Nephron progenitor cell (in vitro differentiated cells): Measurements from ENCODE around the gene ARMC8.

Experiments used
- DNase-seq: peaks from one replicate; pipeline ENCODE4 v3.0.0; 2021
- H3K27ac Mint-ChIP-seq: 2 replicates; pipeline ENCODE4 v1.8.0; 2021; ENCODE audit warnings: mild to moderate bottlenecking, moderate library complexity, mixed read lengths
- H3K27me3 Mint-ChIP-seq: 2 replicates; pipeline ENCODE4 v1.8.0; 2021; ENCODE audit warnings: mild to moderate bottlenecking, low read depth, mixed read lengths; ENCODE audit not compliant: poor library complexity
- H3K36me3 Mint-ChIP-seq: 2 replicates; pipeline ENCODE4 v1.8.0; 2021; ENCODE audit warnings: low read depth, mixed read lengths
- H3K4me1 Mint-ChIP-seq: 2 replicates; pipeline ENCODE4 v1.8.0; 2021; ENCODE audit warnings: mixed read lengths
- H3K4me3 Mint-ChIP-seq: 2 replicates; pipeline ENCODE4 v1.8.0; 2021; ENCODE audit warnings: mild to moderate bottlenecking, moderate library complexity, mixed read lengths
- H3K9me3 Mint-ChIP-seq: 2 replicates; pipeline ENCODE4 v1.8.0; 2021; ENCODE audit warnings: mild to moderate bottlenecking, moderate library complexity, mixed read lengths
- TF ChIP-seq, protein P1 (sequence below): fragments of 200-600 bp; sonication (generic); IDR thresholded peaks from 2 replicates; pipeline ENCODE4 v1.5.0; 2021; ENCODE audit warnings: antibody characterized with exemption

The ARMC8 gene

DNA sequence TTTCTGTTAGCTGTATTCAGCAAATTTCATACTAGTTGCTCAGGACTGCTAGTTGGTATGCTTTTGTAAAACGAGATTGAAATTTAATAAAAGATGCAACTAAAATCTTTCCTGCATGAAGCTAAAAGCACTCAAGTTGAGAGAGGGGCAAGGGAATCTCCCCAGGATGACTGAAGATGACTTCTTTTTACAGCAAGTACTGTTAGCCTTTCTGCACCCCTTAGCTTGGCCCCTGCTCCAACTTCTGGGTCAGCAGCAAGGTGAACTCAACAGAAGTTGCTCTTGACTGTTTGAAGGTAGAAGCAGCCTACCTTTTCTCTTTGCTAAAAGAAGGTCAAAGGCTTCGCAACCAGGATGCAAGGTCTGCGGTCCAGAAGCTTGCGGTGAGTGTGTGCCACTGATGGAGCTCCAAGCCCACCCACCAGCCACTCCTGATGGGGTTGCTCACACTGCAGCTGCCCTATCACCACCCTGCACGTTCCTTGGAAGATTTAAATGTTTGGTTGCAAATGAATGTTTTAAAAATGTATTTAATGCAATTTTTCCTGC is 110.0 kb downstream of the ARMC8 start:
- Mint-ChIP-seq H3K4me3 (no peak overlapping the region), H3K27me3 (no peaks in the 10 kb centered on the region), H3K4me1 (no peaks in the 10 kb centered on the region), H3K27ac (no peak overlapping the region), H3K9me3 (no peaks in the 10 kb centered on the region), H3K36me3 (peaks cover 37% of the 10 kb centered on the region)
- TF ChIP-seq, protein P1, sequence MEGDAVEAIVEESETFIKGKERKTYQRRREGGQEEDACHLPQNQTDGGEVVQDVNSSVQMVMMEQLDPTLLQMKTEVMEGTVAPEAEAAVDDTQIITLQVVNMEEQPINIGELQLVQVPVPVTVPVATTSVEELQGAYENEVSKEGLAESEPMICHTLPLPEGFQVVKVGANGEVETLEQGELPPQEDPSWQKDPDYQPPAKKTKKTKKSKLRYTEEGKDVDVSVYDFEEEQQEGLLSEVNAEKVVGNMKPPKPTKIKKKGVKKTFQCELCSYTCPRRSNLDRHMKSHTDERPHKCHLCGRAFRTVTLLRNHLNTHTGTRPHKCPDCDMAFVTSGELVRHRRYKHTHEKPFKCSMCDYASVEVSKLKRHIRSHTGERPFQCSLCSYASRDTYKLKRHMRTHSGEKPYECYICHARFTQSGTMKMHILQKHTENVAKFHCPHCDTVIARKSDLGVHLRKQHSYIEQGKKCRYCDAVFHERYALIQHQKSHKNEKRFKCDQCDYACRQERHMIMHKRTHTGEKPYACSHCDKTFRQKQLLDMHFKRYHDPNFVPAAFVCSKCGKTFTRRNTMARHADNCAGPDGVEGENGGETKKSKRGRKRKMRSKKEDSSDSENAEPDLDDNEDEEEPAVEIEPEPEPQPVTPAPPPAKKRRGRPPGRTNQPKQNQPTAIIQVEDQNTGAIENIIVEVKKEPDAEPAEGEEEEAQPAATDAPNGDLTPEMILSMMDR = no peak
- no peak for DNase-seq

GRCh38 chr3:138297876-138298275 is 110.8 kb downstream of the ARMC8 start:
- H3K9me3 Mint-ChIP-seq = no peaks in the 10 kb centered on the region
- H3K27ac Mint-ChIP-seq = no peak overlapping the region
- H3K4me3 Mint-ChIP-seq = no peak overlapping the region
- H3K36me3 Mint-ChIP-seq = peaks cover 31% of the 10 kb centered on the region
- H3K4me1 Mint-ChIP-seq = no peaks in the 10 kb centered on the region
- DNase-seq = no peak
- TF ChIP-seq, protein P1 = no peak
- H3K27me3 Mint-ChIP-seq = no peaks in the 10 kb centered on the region

DNA sequence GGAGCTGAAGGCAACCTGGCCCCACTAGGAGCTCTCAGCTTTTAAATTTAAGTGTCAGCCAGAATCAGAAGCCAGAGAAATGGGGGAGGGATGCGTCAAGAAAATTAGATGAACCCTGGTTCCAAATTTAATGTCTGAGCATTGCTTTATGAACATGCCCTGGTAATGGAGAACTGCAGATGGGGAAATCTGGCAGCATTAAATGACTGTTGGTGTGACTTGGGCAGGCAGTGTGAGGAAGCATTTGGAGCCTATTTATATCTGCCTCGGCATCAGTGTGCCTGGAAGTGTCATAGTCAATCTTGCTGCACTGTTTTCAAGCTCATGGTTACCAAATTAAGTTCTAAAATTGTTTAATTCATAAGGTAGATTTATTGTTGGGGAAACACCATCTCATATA is 113.5 kb downstream of the ARMC8 start:
- H3K36me3 Mint-ChIP-seq = peaks cover 16% of the 10 kb centered on the region
- TF ChIP-seq, protein P1 = no peak
- no peaks in the 10 kb centered on the region for H3K9me3 Mint-ChIP-seq
- H3K27ac Mint-ChIP-seq = no peak overlapping the region
- H3K4me3 Mint-ChIP-seq = no peak overlapping the region
- no peak for DNase-seq
- no peaks in the 10 kb centered on the region for H3K4me1 Mint-ChIP-seq
- H3K27me3 Mint-ChIP-seq = no peaks in the 10 kb centered on the region

- peaks cover 17% of the 10 kb centered on the region for H3K36me3 Mint-ChIP-seq
Observed at GRCh38 chr3:138303474-138303873, 116.4 kb downstream of the ARMC8 start.

GRCh38 chr3:138307899-138308298 is 120.8 kb downstream of the ARMC8 start:
- H3K4me3 Mint-ChIP-seq = no peak overlapping the region
- no peaks in the 10 kb centered on the region for H3K4me1 Mint-ChIP-seq

More at GRCh38 chr3:138303474-138303873, 116.4 kb downstream of the ARMC8 start:
- TF ChIP-seq, protein P1 = no peak
- Mint-ChIP-seq H3K27me3 (peaks cover 3% of the 10 kb centered on the region), H3K9me3 (peaks cover 16% of the 10 kb centered on the region), H3K4me1 (no peaks in the 10 kb centered on the region), H3K27ac (no peak overlapping the region), H3K4me3 (no peak overlapping the region)
- DNase-seq = no peak

GRCh38 chr3:138308783-138309182 is 121.7 kb downstream of the ARMC8 start:
- H3K27ac Mint-ChIP-seq = no peak overlapping the region
- no peak overlapping the region for H3K4me3 Mint-ChIP-seq
- TF ChIP-seq, protein P1 = no peak
- peaks cover 28% of the 10 kb centered on the region for H3K27me3 Mint-ChIP-seq
- H3K36me3 Mint-ChIP-seq = peaks cover 14% of the 10 kb centered on the region
- no peaks in the 10 kb centered on the region for H3K4me1 Mint-ChIP-seq
- DNase-seq = no peak
- H3K9me3 Mint-ChIP-seq = peaks cover 54% of the 10 kb centered on the region

More at GRCh38 chr3:138307899-138308298, 120.8 kb downstream of the ARMC8 start:
- TF ChIP-seq, protein P1 = no peak
- peaks cover 54% of the 10 kb centered on the region for H3K9me3 Mint-ChIP-seq
- peaks cover 14% of the 10 kb centered on the region for H3K36me3 Mint-ChIP-seq
- no peak overlapping the region for H3K27ac Mint-ChIP-seq
- no peak for DNase-seq
- H3K27me3 Mint-ChIP-seq = peaks cover 22% of the 10 kb centered on the region
